Stimulated activated CD4-positive, alpha-beta T cell treated with anti-CD3 and anti-CD28 coated beads, Interleukin-2, amount 100 ng/mL, for 48 hours (primary cell): ENCODE data around the gene CPT1A.
A peak's percentile ranks its signal among the peaks of the same experiment; 100 is the strongest.

ENCODE experiments used
- DNase-seq, 2 donors: peaks; one replicate each; pipeline ENCODE4 v3.0.0-alpha.2; 2020

The CPT1A gene

DNA sequence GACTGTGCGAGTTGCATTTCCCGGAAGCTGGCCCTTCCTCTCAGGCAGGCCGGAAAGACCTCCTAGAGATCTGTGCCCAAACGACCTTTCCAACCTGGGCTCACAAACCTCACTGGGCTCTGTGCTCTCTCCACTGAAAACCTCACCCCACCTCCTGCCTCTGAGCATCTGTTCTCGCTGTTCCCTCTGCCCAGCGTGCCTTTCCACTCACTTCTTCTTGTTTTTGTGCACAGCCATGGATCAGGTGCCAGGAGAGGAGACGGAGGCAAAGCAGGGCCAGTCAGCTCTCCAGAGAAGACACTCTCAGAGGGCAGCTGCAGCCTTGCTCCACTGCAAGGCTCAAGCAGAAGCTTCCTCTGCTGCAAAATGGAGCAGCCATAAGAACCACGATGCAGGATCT lies 10.9 kb upstream of the CPT1A start:
- DNase-seq, result no peak

DNA sequence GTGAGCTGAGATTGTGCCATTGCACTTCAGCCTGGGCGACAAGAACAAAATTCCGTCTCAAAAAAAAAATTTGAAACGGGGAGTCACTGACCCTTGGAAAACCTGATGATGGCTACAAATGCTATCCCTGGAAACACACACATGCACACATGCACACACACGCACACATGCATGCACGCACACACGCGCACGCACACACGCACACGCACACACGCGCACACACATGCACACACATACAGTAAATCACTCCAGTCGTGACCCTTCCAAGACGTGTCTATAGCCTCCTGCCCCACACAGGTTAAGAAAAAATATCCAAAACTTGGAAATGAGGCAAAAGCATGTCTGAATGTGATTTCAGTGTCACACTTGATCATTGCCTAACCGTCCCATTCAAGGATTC lies 6.7 kb upstream of the CPT1A start:
- no peak for DNase-seq

DNA sequence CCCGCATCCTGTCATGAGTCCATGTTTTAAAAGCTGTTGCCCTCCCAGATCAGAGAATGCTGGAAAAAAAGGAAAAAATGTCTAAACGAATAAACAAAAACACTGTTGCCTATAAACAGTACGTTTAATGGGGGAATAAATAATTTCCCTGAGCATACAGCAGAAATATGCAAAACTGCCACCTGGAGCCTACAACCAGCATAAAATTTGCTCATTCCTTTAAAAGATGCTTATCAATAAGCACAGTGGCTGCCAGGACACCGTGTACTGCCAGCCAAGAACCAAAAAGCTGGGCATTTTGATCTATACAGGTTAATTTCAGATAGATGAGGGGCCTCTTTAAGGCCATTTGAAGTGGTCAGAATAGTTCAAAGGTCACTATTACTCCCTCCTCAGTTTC lies 5.7 kb upstream of the CPT1A start:
- no peak for DNase-seq

GRCh38 chr11:68845351-68846002 lies 3.8 kb upstream of the CPT1A start:
- no peak for DNase-seq

DNA sequence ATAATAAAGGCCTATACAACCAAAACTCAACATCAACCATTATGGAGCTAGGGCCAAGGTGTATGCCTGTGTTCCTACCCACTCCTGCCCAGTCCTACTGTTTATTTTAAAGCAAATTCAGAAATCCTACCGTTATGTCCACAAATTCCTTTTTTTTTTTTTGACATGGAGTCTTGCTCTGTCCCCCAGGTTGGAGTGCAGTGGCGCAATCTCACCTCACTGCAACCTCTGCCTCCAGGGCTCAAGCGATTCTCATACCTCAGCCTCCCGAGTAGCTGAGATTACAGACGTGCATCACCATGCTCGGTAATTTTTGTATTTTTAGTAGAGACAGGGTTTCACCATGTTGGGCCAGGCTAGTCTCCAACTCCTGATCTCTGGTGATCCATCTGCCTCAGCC lies 3.1 kb upstream of the CPT1A start:
- no peak for DNase-seq

DNA sequence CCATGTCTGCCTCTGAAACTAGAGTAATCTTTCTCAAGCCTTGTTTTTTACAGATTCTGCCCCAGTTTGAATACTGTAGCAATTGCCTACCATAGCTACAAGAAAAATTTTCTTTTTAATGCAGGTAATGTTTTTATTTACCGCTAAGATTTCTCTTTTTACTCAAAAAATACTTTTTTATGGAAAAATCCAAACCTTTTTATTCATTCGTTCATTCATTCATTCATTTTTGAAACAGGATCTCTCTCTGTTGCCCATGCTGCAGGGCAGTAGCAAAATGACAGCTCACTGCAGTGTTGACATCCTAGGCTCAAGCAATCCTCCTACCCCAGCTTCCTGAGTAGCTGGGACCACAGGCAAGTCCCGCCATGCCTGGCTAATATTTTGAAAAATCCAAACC lies 2.7 kb upstream of the CPT1A start:
- DNase-seq, result no peak

GRCh38 chr11:68843703-68844312 lies 2.1 kb upstream of the CPT1A start:
- DNase-seq, result peak; percentile 65 to 69

GRCh38 chr11:68843052-68843561 lies 1.4 kb upstream of the CPT1A start:
- DNase-seq, result peak; percentile 39

GRCh38 chr11:68842427-68843051 lies 823 bp upstream of the CPT1A start:
- no peak for DNase-seq

DNA sequence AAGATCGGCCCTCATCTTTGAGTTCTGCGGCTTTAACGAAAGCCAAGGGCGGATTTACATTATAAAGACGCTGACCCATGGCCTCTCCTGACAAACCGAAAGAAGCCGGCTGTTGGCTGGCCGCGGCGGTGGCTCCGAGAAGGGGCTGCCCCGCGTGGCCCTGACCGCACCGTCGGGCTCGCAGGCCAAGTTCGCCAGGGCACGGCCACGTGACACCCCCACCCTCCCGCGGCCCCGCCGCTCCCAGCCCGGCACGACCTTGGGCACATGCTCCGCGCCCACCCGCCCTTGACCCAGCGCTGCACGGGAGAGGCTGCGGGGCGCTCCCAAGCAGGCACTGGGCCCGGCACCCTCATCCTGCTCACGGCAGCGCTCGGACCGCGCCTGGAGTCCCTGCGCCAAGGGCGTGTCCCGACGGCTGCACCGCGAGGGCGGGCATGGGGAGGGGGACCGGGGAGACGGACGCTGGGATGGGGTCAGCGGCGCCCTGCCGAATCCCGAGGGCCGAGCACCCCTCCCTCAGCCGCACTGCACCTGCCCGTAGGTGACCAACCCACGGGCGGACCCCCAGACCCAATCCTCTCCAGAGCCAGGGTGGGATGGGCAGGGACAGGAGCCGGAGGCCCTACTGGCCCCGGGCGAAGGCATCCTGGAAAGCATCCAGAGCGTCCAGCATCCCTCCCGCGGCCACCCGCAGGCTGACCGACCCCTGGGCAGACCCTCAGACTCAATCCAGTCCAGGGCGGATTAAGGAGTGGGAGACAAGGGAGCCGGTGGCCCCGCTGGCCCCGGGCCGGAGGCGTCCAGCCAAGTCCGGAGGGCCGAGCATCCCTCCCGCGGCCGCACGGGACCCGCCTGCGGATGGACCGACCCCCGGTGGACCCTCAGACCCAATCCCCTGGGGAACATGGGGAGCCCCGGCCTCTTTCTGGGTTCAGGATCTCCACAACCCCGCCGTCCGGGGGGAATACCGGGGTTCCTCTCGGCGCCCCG lies 759 bp downstream of the CPT1A start:
- peak; percentile 8 to 15 for DNase-seq

DNA sequence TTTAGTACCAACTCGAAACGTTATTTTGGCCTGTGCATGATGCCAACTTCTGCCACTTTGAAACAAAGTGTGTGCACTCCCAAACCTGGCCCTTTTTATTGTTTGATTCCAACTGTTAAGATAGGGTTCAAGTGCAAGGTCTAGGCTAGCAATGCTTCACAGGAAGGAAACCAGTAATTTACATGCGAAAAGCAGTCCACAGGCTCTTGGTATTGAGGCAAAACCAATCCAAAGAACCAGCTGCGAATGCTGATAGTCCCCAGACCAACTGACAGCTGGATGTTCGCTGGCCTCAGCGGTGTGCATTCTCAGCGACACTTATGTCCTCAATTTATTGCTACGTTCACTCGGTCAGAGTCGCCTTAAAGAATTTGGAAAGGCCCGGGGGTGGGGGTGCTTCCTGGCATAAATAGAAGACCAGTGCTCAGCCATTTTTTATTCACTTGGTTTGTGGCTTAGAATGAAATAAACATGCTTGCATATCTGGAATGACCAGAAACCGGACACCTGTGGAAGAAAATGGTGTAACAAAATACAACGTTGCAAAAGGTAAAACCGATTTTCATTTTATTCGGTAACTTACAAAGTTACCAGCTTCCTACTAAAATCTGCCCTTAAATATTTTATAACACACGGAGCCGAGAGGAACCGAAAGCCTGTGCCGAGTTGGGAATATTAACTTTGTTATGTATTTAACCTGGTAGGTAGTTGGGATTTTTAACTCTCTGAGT lies 1.6 kb downstream of the CPT1A start:
- DNase-seq, result no peak

DNA sequence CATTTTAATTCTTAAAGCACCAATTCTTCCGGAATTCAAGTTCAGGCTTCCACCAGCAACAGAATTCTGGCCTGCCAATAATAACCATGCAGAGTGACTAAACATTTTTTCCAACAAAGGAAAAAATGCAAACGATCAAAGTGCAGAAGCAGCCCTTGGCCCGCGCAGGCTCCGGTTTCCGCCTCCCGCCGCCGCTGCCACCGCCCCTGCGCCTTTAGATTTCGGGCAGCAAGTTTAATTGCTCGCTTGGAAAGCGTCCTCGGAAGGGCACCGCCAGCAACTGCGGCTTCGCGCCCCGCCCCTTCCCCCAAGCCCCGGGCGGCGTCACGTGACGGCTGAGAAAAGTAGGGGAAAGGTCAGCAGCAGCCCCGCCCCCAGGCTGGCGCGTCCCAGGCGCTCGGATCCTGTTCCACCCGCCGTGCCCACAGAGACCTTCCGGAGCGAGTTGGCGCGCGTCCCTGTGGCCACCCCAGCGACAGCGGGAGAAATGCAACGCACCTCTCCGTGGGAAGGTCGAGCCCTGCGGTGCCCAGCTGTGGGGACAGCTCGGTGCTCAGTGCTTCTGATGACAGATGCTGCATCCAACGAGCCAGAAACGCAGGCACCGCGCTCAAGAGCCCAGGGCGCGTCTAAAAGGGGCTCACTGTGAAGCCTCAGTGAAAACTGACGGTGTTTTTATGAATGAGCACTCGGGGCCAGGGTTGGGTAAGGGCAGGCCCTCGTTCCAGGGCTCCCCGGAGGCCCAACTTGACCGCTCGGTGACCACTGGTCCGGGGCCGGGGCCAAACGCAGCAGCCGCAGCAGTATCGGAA lies 2.5 kb downstream of the CPT1A start:
- peak; percentile 90 for DNase-seq

- peak in 1 of 2 donors; percentile 7 for DNase-seq
These were observed 3.1 kb downstream of the CPT1A start for GRCh38 chr11:68838572-68838964.

DNA sequence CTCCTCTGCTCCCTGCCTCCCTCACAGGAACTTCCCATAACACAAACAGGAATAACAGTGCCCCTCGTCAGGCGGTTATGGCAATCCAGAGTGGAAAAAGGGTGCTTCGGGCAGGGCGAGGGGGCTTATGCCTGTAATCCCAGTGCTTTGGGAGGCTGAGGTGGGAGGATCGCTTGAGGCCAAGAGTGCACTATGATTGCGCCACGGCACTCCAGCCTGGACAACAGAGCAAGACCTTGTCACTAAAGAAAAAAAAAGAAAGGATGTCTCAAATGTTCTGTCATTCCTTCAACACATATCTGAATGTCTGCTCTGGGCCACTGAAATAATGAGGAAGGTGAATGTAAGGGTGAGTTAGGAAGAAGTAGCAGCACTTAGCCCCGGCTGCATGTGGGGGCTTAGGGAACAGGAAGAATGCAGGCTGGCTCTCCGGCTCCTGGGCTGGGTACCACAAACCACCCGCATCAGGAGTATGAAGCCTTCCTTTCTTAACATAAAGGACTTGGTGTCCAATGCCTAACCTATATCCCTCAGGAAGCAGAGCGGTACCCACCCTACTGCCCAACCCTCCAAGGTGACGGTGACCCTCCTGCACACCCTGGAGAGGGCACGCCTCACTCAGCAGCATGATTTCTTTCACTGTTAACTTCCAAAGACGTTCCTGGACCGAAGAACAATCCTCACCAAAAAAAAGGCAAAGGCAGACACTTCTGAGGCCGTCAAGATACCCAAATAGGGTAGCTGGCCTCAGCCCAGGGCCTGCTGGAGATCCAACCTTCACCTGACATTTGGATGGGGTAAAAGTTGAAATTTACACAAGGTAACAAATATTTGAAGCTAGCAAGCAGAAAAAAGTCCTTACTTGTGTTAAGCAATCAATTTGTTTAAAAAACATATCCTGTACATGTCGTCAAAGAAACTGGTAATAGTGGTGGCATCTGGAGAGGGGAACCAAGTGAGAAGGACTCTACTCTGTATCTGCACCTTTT lies 3.8 kb downstream of the CPT1A start:
- no peak for DNase-seq

DNA sequence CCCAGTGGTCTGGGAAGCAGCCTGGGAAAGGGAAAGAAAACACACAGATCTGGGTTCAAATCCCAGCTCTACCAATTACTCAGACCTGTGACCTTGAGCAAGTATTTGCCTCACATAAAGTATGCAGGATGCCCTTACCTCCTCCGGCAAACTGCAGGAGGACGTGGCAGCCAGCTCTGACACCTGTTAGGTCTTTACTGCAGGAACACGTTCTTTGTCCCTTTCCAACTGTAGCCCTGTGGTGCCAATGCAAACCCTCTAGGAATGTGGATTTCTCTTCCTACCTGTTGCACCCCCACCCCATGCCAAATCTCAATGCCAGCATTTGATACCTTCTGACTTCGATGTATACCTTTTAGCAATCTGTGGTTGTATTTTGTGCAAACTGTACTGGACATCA lies 6.0 kb downstream of the CPT1A start:
- DNase-seq, result no peak

DNA sequence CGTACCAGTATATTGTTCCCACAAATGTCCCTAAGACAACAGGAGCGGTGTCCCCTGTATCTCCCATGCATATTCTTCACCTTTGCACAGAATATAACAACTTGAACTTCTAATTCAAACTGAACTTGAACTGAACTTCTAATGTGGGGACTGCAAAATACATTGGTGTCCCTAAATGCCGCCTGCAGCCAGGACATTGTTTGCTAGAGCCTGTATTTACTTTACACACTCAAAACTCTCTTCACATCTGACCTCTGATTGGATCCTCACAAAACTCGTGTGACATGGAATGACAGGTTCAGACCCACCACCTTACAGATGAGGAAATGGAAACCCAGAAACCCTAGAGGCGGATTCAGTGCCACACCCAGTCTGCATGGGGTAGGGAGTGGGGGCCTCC lies 6.4 kb downstream of the CPT1A start:
- no peak for DNase-seq

- no peak for DNase-seq
These were observed 9.1 kb downstream of the CPT1A start for GRCh38 chr11:68832476-68833181.

GRCh38 chr11:68831124-68831523 lies 10.6 kb downstream of the CPT1A start:
- no peak for DNase-seq

- DNase-seq, result no peak
These were observed 12.1 kb downstream of the CPT1A start for GRCh38 chr11:68829581-68829980.

DNA sequence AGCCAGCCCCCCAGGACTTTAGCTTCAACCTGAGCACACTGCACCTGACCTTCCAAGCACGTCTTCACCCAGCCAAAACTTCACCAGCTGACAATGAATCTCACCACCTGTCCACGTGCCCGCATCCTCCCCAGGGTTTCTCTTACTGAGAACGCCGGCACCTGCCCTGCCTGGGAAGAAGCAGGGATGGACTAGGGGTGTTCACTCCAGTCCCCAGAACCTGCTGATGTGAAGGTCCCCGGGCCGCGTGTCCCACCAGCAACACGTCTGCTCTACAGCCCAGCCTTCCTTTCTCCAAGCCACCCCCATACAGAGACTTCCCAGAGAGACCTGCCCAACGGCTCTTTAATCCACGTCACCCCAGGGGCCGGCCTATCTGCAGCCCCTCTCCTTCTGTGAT lies 12.8 kb downstream of the CPT1A start:
- DNase-seq, result no peak
